ENCODE data around the gene CNOT1.
"Not testable (repeated sequence)": the region's sequence is repeated elsewhere in the genome, so short reads cannot be mapped to it uniquely, and the experiment has no call there.

CNOT1 gene

GRCh38 chr16:58577141-58577540 is 52.5 kb downstream of the CNOT1 start:
- TF ChIP-seq POLR2AphosphoS5 (IDR thresholded peaks at IDR 0.05; ENCODE audit: low read depth) (no peak), CTCF (IDR thresholded peaks at IDR 0.05; ENCODE audit: insufficient read depth, low read length) (no peak), REST (IDR thresholded peaks at IDR 0.05; ENCODE audit: insufficient replicate concordance, low read depth) (no peak), SPI1 (IDR thresholded peaks at IDR 0.05; ENCODE audit: borderline replicate concordance, low read depth) (no peak), GABPA (IDR thresholded peaks at IDR 0.05; ENCODE audit: low read depth) (no peak)
- Histone ChIP-seq H3K4me3 (replicated peaks; ENCODE audit: insufficient read depth, low read length) (no peak overlapping the region), H3K27me3 (ENCODE audit: insufficient read depth, poor library complexity, severe bottlenecking) (no peaks in the 10 kb centered on the region), H3K27ac (replicated peaks) (no peak overlapping the region)
- DNase-seq (ENCODE audit: low read depth in 1 of 2, low spot score in 1 of 2) = no peak

GRCh38 chr16:58574895-58575294 is 54.7 kb downstream of the CNOT1 start:
- Histone ChIP-seq H3K27me3 (ENCODE audit: insufficient read depth, poor library complexity, severe bottlenecking) (no peaks in the 10 kb centered on the region), H3K27ac (replicated peaks) (no peak overlapping the region), H3K4me3 (replicated peaks; ENCODE audit: insufficient read depth, low read length) (no peak overlapping the region)
- TF ChIP-seq REST (IDR thresholded peaks at IDR 0.05; ENCODE audit: insufficient replicate concordance, low read depth) (no peak), SPI1 (IDR thresholded peaks at IDR 0.05; ENCODE audit: borderline replicate concordance, low read depth) (no peak)
- DNase-seq (ENCODE audit: low read depth in 1 of 2, low spot score in 1 of 2) = no peak

- not testable (repeated sequence) for H3K27me3 ChIP-seq (ENCODE audit: insufficient read depth, poor library complexity, severe bottlenecking); DNase-seq (ENCODE audit: low read depth in 1 of 2, low spot score in 1 of 2); H3K4me3 ChIP-seq (replicated peaks; ENCODE audit: insufficient read depth, low read length); H3K27ac ChIP-seq (replicated peaks)
These were observed 63.9 kb downstream of the CNOT1 start for GRCh38 chr16:58565697-58566096.

GRCh38 chr16:58563775-58564174 is 65.9 kb downstream of the CNOT1 start:
- DNase-seq (ENCODE audit: low read depth in 1 of 2, low spot score in 1 of 2) = peak in 1 of 2 experiments; percentile 15

More at GRCh38 chr16:58563775-58564174, 65.9 kb downstream of the CNOT1 start:
- no peak for TF ChIP-seq GABPA (IDR thresholded peaks at IDR 0.05; ENCODE audit: low read depth)
- TF ChIP-seq REST (IDR thresholded peaks at IDR 0.05; ENCODE audit: insufficient replicate concordance, low read depth) = no peak
- no peak for TF ChIP-seq POLR2AphosphoS5 (IDR thresholded peaks at IDR 0.05; ENCODE audit: low read depth)
- no peak for TF ChIP-seq CTCF (IDR thresholded peaks at IDR 0.05; ENCODE audit: insufficient read depth, low read length)
- TF ChIP-seq SPI1 (IDR thresholded peaks at IDR 0.05; ENCODE audit: borderline replicate concordance, low read depth) = no peak
- no peaks in the 10 kb centered on the region for H3K27me3 ChIP-seq (ENCODE audit: insufficient read depth, poor library complexity, severe bottlenecking)
- H3K27ac ChIP-seq (replicated peaks) = no peak overlapping the region
- H3K4me3 ChIP-seq (replicated peaks; ENCODE audit: insufficient read depth, low read length) = no peak overlapping the region
